Kidney epithelial cell (primary cell): ENCODE measurements around the gene ID1. TPM values are rescaled to one million over a fixed set of nuclear protein-coding genes. Genes with fewer than 3 reads are reported as not detected.

Source experiments
- DNase-seq: peaks from one replicate; pipeline ENCODE4 v3.0.0-alpha.2; 2010; ENCODE audit warnings: low read depth
- H3K27me3 ChIP-seq: 2 replicates; pipeline ENCODE4 v1.6.0; 2011; ENCODE audit warnings: low read length; ENCODE audit not compliant: control insufficient read depth, insufficient read depth
- H3K36me3 ChIP-seq: 2 replicates; pipeline ENCODE4 v1.5.1; 2011; ENCODE audit warnings: low read length; ENCODE audit not compliant: control insufficient read depth, insufficient read depth
- H3K4me3 ChIP-seq: 2 replicates; pipeline ENCODE4 v1.5.1; 2011; ENCODE audit warnings: low read depth, mild to moderate bottlenecking, control low read depth, low read length
- CTCF ChIP-seq: IDR thresholded peaks from 2 replicates; pipeline ENCODE4 v1.5.1; 2011; ENCODE audit warnings: mild to moderate bottlenecking, moderate library complexity, low read length, control low read depth, inconsistent platforms; ENCODE audit not compliant: insufficient read depth, poor library complexity, severe bottlenecking
- total RNA-seq: library from RNA; depleted of rRNA; stranded (reverse); fragments of >200 nt; gene quantifications from 2 replicates; pipeline ENCODE4 v1.2.3, GENCODE V29; 2015

The ID1 gene
- total RNA-seq, 1 donor from 2014 or later = 27.5 TPM

GRCh38 chr20:31603822-31604566 lies 1.1 kb upstream of the ID1 start:
- H3K27me3 ChIP-seq = no peaks in the 10 kb centered on the region
- no peaks in the 10 kb centered on the region for H3K36me3 ChIP-seq
- DNase-seq = peak; percentile 85
- TF ChIP-seq CTCF = no peak
- peak overlapping the region; percentile 86 for H3K4me3 ChIP-seq

GRCh38 chr20:31604567-31605030 lies 490 bp upstream of the ID1 start:
- Histone ChIP-seq H3K36me3 (no peaks in the 10 kb centered on the region), H3K27me3 (no peaks in the 10 kb centered on the region), H3K4me3 (peak overlapping the region; percentile 86)
- no peak for DNase-seq
- no peak for TF ChIP-seq CTCF

GRCh38 chr20:31605902-31606803 lies 1.1 kb downstream of the ID1 start:
- no peaks in the 10 kb centered on the region for H3K27me3 ChIP-seq
- no peaks in the 10 kb centered on the region for H3K36me3 ChIP-seq
- TF ChIP-seq CTCF = no peak
- peak overlapping the region; percentile 86 for H3K4me3 ChIP-seq
- no peak for DNase-seq

- H3K27me3 ChIP-seq = no peaks in the 10 kb centered on the region
- H3K36me3 ChIP-seq = no peaks in the 10 kb centered on the region
- no peak for TF ChIP-seq CTCF
- peak overlapping the region; percentile 86 for H3K4me3 ChIP-seq
- no peak for DNase-seq
Measured at GRCh38 chr20:31606804-31607639, 1.9 kb downstream of the ID1 start.

GRCh38 chr20:31607640-31608250 lies 2.7 kb downstream of the ID1 start:
- no peaks in the 10 kb centered on the region for H3K27me3 ChIP-seq
- H3K4me3 ChIP-seq = peak overlapping the region; percentile 86
- no peak for TF ChIP-seq CTCF
- H3K36me3 ChIP-seq = no peaks in the 10 kb centered on the region
- no peak for DNase-seq
